WERI-Rb-1 (cell line): Measurements from ENCODE around the gene CD274.
"Not testable (repeated sequence)": the region's sequence is repeated elsewhere in the genome, so short reads cannot be mapped to it uniquely, and the experiment has no call there.

ENCODE experiments used
- DNase-seq: peaks from one replicate; pipeline ENCODE4 v3.0.0-alpha.2; 2020
- H3K27ac ChIP-seq: fragments of 250-450 bp; sonication (Bioruptor Pico); 2 replicates; pipeline ENCODE4 v1.5.1; 2020; ENCODE audit warnings: mild to moderate bottlenecking, moderate library complexity
- H3K27me3 ChIP-seq: fragments of 250-450 bp; sonication (Bioruptor Pico); 2 replicates; pipeline ENCODE4 v1.5.1; 2021; ENCODE audit warnings: mild to moderate bottlenecking, low read depth, moderate library complexity; ENCODE audit not compliant: insufficient read depth, severe bottlenecking
- H3K36me3 ChIP-seq: fragments of 250-450 bp; sonication (Bioruptor Pico); 2 replicates; pipeline ENCODE4 v1.5.1; 2020; ENCODE audit warnings: mild to moderate bottlenecking, moderate library complexity
- H3K4me3 ChIP-seq: 2 replicates; pipeline ENCODE4 v1.5.1; 2011; ENCODE audit warnings: low read depth, mild to moderate bottlenecking, control low read depth, low read length
- H3K9me3 ChIP-seq: fragments of 250-450 bp; sonication (Bioruptor Pico); 2 replicates; pipeline ENCODE4 v1.5.1; 2021; ENCODE audit warnings: mild to moderate bottlenecking, moderate library complexity; ENCODE audit not compliant: severe bottlenecking
- TF ChIP-seq, protein P1 (sequence below): IDR thresholded peaks from 2 replicates; pipeline ENCODE4 v1.5.1; 2011; ENCODE audit warnings: low read depth, mild to moderate bottlenecking, control low read depth, inconsistent platforms, low read length

The CD274 gene

DNA sequence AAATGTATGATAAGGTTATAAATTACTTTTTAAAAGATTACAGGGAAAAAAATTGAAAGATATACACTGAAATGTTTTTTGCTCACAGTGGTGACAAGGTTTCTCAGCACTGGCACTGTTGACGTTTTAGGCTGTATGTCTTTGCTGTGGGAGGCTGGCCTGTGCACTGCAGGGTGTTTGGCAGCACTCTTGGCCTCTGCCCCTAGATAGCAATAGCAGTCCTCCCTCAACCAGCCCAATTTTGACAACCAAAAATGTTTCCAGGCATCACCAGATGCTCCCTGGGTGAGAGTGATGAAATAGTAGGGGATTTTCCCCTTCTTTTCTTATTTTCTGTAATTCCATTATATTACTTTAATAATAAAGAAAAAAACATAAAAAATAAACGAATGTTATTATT lies 3.3 kb downstream of the CD274 start:
- H3K27ac ChIP-seq = no peak overlapping the region
- no peak overlapping the region for H3K4me3 ChIP-seq
- H3K36me3 ChIP-seq = no peaks in the 10 kb centered on the region
- no peaks in the 10 kb centered on the region for H3K9me3 ChIP-seq
- H3K27me3 ChIP-seq = no peaks in the 10 kb centered on the region
- TF ChIP-seq, protein P1, sequence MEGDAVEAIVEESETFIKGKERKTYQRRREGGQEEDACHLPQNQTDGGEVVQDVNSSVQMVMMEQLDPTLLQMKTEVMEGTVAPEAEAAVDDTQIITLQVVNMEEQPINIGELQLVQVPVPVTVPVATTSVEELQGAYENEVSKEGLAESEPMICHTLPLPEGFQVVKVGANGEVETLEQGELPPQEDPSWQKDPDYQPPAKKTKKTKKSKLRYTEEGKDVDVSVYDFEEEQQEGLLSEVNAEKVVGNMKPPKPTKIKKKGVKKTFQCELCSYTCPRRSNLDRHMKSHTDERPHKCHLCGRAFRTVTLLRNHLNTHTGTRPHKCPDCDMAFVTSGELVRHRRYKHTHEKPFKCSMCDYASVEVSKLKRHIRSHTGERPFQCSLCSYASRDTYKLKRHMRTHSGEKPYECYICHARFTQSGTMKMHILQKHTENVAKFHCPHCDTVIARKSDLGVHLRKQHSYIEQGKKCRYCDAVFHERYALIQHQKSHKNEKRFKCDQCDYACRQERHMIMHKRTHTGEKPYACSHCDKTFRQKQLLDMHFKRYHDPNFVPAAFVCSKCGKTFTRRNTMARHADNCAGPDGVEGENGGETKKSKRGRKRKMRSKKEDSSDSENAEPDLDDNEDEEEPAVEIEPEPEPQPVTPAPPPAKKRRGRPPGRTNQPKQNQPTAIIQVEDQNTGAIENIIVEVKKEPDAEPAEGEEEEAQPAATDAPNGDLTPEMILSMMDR = no peak
- DNase-seq = no peak

DNA sequence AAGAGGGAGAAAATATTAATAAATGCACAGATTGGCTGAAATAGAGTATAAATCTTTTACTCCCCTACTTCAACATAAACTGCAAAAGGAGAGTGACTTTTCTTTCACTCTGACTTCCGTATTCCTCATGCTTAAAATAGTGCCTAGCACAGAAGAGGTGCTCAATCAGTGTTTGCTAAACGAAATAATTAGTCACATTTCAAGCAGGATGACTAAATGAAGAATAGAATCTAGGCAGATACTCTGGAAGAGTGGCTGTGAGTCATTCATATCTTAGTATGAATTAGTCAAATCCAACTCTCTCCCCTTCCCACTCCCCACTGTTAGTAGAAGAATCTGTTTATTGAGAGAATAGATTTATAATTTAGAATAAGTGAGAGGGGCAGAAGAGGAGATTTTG lies 4.8 kb downstream of the CD274 start:
- no peak overlapping the region for H3K27ac ChIP-seq
- TF ChIP-seq, protein P1 = no peak
- no peaks in the 10 kb centered on the region for H3K36me3 ChIP-seq
- no peaks in the 10 kb centered on the region for H3K9me3 ChIP-seq
- DNase-seq = no peak
- H3K4me3 ChIP-seq = no peak overlapping the region
- no peaks in the 10 kb centered on the region for H3K27me3 ChIP-seq

DNA sequence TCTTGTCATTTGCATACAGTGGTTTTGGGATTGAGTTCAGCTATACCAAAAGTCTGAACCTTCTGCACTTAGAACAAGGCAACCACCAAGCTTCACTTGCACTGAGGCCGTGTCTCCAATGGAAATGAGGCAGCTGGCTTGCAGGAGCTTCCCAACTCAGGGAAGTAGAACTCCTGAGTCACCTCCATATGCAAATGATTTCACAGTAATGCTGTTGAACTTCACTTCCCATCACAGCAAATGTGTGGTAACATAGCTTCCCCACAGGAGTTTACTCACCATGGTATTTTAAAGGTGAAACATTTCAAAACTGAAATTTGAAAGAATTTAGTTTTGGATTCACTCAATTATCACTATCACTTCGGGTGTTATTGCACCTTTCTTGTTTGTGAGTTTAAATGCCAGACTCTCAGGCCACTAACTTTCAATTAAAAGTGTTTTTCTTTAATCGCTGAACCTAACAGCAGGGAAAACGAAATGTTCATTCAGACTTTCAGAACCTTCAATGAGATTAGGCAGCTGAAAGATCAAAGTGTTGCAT lies 9.0 kb downstream of the CD274 start:
- H3K27me3 ChIP-seq = no peaks in the 10 kb centered on the region
- H3K9me3 ChIP-seq = no peaks in the 10 kb centered on the region
- no peaks in the 10 kb centered on the region for H3K36me3 ChIP-seq
- DNase-seq = no peak
- H3K27ac ChIP-seq = no peak overlapping the region
- no peak overlapping the region for H3K4me3 ChIP-seq
- TF ChIP-seq, protein P1 = no peak

DNA sequence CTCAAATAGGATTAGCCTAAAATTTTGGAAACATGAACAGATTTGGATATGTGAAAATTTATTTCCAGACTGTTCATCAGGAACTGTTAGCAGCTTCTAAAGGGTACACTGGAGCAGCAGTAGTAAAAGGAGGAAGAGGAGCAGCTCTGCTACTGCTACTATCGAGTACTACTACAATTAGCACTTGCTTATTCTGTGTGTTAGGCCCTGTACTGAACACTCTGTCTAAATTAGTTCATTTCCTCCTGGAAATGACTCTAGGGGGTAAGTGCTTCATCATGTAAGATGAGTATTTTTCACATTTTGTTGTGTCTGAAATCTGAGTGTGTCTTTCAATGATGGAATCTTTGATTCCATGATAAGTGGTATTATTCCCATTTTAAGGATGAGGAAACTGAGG lies 9.8 kb downstream of the CD274 start:
- Histone ChIP-seq H3K27ac (no peak overlapping the region), H3K9me3 (no peaks in the 10 kb centered on the region), H3K36me3 (no peaks in the 10 kb centered on the region), H3K27me3 (no peaks in the 10 kb centered on the region), H3K4me3 (no peak overlapping the region)
- TF ChIP-seq, protein P1 = no peak
- DNase-seq = no peak

DNA sequence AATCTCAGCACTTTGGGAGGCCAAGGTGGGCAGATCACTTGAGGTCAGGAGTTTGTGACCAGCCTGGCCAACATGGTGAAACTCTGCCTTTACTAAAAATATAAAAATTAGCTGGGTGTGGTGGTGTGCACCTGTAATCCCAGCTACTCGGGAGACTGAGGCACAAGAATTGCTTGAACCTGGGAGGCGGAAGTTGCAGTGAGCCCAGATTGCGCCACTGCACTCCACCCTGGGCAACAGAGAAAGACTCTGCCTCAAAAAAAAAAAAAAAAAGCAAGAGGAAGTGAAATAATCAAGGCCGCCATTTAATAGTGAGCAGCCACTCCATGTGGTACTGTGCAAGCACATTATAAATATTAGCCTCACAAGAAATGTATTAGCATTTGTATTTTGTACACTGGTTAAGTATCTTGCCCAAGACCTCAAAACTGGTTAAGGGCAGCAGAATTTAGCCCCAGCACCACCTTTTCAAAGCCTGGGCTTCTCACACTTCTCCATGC lies 14.5 kb downstream of the CD274 start:
- not testable (repeated sequence) for H3K36me3 ChIP-seq, H3K27ac ChIP-seq, H3K27me3 ChIP-seq, H3K4me3 ChIP-seq, H3K9me3 ChIP-seq, DNase-seq

DNA sequence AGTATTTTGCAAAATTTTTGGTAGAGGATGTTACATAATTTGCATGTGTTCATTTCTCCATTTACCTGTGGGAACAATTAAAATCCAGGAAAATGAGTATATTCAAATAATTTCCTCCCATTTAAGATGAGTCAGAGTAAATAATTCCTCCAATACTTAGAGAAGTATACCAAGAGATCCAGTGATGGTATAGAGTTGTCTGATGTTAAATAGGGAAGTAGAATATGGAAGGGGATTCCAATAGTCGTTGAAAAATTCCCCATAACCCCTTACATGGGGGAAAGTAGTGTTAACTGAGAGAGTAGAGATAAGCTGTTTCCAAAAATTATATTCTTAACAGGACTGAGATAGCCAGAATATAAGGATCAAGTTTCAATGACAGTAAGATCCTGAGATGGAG lies 15.7 kb downstream of the CD274 start:
- TF ChIP-seq, protein P1 = no peak
- Histone ChIP-seq H3K4me3 (no peak overlapping the region), H3K9me3 (no peaks in the 10 kb centered on the region), H3K27ac (no peak overlapping the region), H3K27me3 (no peaks in the 10 kb centered on the region), H3K36me3 (no peaks in the 10 kb centered on the region)
- no peak for DNase-seq
